HepG2 (cell line): ENCODE measurements around the gene ASL. TPM values are rescaled to one million over a fixed set of nuclear protein-coding genes. Genes with fewer than 3 reads are reported as not detected.
A peak's percentile ranks its signal among the peaks of the same experiment; 100 is the strongest.

Source experiments
- DR1 ChIP-seq: sonication (generic); formaldehyde crosslinking; IDR thresholded peaks from 2 replicates; pipeline ENCODE4 v1.8.0; 2021; ENCODE audit warnings: mild to moderate bottlenecking, missing genetic modification reagents, inconsistent platforms
- FOSL2 ChIP-seq: sonication (generic); formaldehyde crosslinking; IDR thresholded peaks from 2 replicates; pipeline ENCODE4 v1.4.0; 2020; ENCODE audit warnings: missing genetic modification reagents
- GPBP1L1 ChIP-seq: sonication (generic); formaldehyde crosslinking; IDR thresholded peaks from 2 replicates; pipeline ENCODE4 v1.5.0; 2020; ENCODE audit warnings: mild to moderate bottlenecking, missing genetic modification reagents
- KDM2A ChIP-seq: sonication (generic); formaldehyde crosslinking; IDR thresholded peaks from 2 replicates; pipeline ENCODE4 v1.4.0; 2020; ENCODE audit warnings: low read depth, missing genetic modification reagents, borderline replicate concordance
- NCOA5 ChIP-seq: sonication (generic); formaldehyde crosslinking; IDR thresholded peaks from 2 replicates; pipeline ENCODE4 v1.4.0; 2020; ENCODE audit warnings: missing genetic modification reagents
- NFIB ChIP-seq: sonication (generic); formaldehyde crosslinking; IDR thresholded peaks from 2 replicates; pipeline ENCODE4 v1.9.0; 2021; ENCODE audit warnings: missing genetic modification reagents, mild to moderate bottlenecking, borderline replicate concordance
- PRDM15 ChIP-seq: sonication (generic); formaldehyde crosslinking; IDR thresholded peaks from 2 replicates; pipeline ENCODE4 v1.4.0; 2020; ENCODE audit warnings: missing genetic modification reagents
- RARG ChIP-seq: sonication (generic); formaldehyde crosslinking; IDR thresholded peaks from 2 replicates; pipeline ENCODE4 v1.4.0; 2020; ENCODE audit warnings: low read depth, mild to moderate bottlenecking, missing genetic modification reagents
- RCOR2 ChIP-seq: IDR thresholded peaks from 2 replicates; pipeline ENCODE4 v1.6.1; 2016; ENCODE audit warnings: missing biosample characterization, missing genetic modification reagents
- RFX1 ChIP-seq: fragments of 450-650 bp; IDR thresholded peaks from 2 replicates; pipeline ENCODE4 v1.6.1; 2017
- SP140L ChIP-seq: sonication (generic); formaldehyde crosslinking; IDR thresholded peaks from 2 replicates; pipeline ENCODE4 v1.4.0; 2020; ENCODE audit warnings: missing genetic modification reagents, borderline replicate concordance
- SUZ12 ChIP-seq: fragments of 150-350 bp; IDR thresholded peaks from 2 replicates; pipeline ENCODE4 v1.6.1; 2014; ENCODE audit warnings: low read depth, low read length
- ZBTB14 ChIP-seq: sonication (generic); formaldehyde crosslinking; IDR thresholded peaks from 2 replicates; pipeline ENCODE4 v1.4.0; 2020; ENCODE audit warnings: missing genetic modification reagents
- ZBTB21 ChIP-seq: sonication (generic); formaldehyde crosslinking; IDR thresholded peaks from 2 replicates; pipeline ENCODE4 v1.4.0; 2020; ENCODE audit warnings: missing genetic modification reagents
- ZFP37 ChIP-seq: sonication (generic); formaldehyde crosslinking; IDR thresholded peaks from 2 replicates; pipeline ENCODE4 v1.4.0; 2020; ENCODE audit warnings: missing genetic modification reagents, borderline replicate concordance
- ZNF446 ChIP-seq: sonication (generic); formaldehyde crosslinking; IDR thresholded peaks from 2 replicates; pipeline ENCODE4 v1.5.0; 2020; ENCODE audit warnings: mild to moderate bottlenecking, missing genetic modification reagents
- ZNF546 ChIP-seq: sonication (generic); formaldehyde crosslinking; conservative IDR thresholded peaks from 2 replicates; pipeline ENCODE4 v1.8.1; 2023; ENCODE audit warnings: mild to moderate bottlenecking, missing genetic modification reagents
- ZNF562 ChIP-seq: sonication (generic); formaldehyde crosslinking; IDR thresholded peaks from 2 replicates; pipeline ENCODE4 v1.8.0; 2022; ENCODE audit warnings: missing genetic modification reagents, borderline replicate concordance
- ZNF614 ChIP-seq: IDR thresholded peaks from 2 replicates; pipeline ENCODE4 v1.6.1; 2018; ENCODE audit warnings: missing biosample characterization, missing genetic modification reagents, inconsistent platforms, borderline replicate concordance
- ZSCAN5A ChIP-seq: sonication (generic); formaldehyde crosslinking; IDR thresholded peaks from 2 replicates; pipeline ENCODE4 v1.8.0; 2022; ENCODE audit warnings: mild to moderate bottlenecking, missing genetic modification reagents, borderline replicate concordance
- polyA plus RNA-seq, 8 experiments: library from polyadenylated mRNA; depleted of rRNA in 3 of 8; stranded (reverse) in 7 of 8; unstranded in 1 of 8; fragments of >200 nt; fragmentation: Illumina TruSeq in 4 of 8; extraction: Trizol in 4 of 8; gene quantifications; 2 replicates each; pipeline versions ENCODE4 v1.2.1 to v1.2.3, GENCODE V29; 2011 to 2016; ENCODE audit warnings: low read depth in 4 of 8, missing spikeins in 1 of 8, mixed read lengths in 1 of 8; ENCODE audit not compliant: insufficient read depth in 1 of 8
- total RNA-seq, 5 experiments: library from RNA; depleted of rRNA; stranded (reverse); fragments of >200 nt; fragmentation: Illumina TruSeq; extraction: Trizol; gene quantifications; 2 replicates each; pipeline ENCODE4 v1.2.3, GENCODE V29; 2016; ENCODE audit warnings: low read depth in 1 of 5

ASL gene
- total and polyA plus RNA-seq, 2 of the 13 experiments (the other 11 are each of a cell fraction or from before 2014, with no cell fraction given), result 71.4 to 96.5 TPM

GRCh38 chr7:66142996-66143395 is 67.4 kb downstream of the ASL start (continued):
- TF ChIP-seq FOSL2 (CRISPR knock-in tag) (peak; percentile 84), ZNF614 (CRISPR knock-in tag) (peak; percentile 79), RCOR2 (CRISPR knock-in tag) (no peak), SUZ12 (no peak), ZNF546 (no peak), RARG (no peak), PRDM15 (no peak), ZSCAN5A (CRISPR knock-in tag) (no peak), NFIB (CRISPR knock-in tag) (no peak), ZBTB21 (CRISPR knock-in tag) (peak; percentile 31; the same call in 1 of the 2 replicates), RFX1 (no peak), ZFP37 (peak; percentile 96), DR1 (CRISPR knock-in tag) (no peak), KDM2A (peak; percentile 48; the same call in 1 of the 2 replicates), ZNF562 (CRISPR knock-in tag) (no peak), SP140L (CRISPR knock-in tag) (no peak), ZBTB14 (no peak), ZNF446 (CRISPR knock-in tag) (no peak), NCOA5 (CRISPR knock-in tag) (no peak), GPBP1L1 (CRISPR knock-in tag) (no peak)
